Cardiac fibroblast (primary cell): ENCODE measurements around the gene ZNF311.

Experiments used
- DNase-seq, 2 donors: peaks; one replicate each; pipeline versions ENCODE4 v3.0.0 to v3.0.0-alpha.2; 2010; ENCODE audit warnings: low read depth in 2 of 2
- H3K4me3 ChIP-seq, 2 donors: replicated peaks in 1 of 2; 1 replicate in 1 of 2; 2 replicates in 1 of 2; pipeline ENCODE4 v1.5.1; 2011; ENCODE audit warnings: low read depth in 2 of 2, low read length in 2 of 2, mild to moderate bottlenecking in 2 of 2, moderate library complexity in 1 of 2
- TF ChIP-seq, protein P1 (sequence below): IDR thresholded peaks from one replicate; pipeline ENCODE4 v1.5.1; 2011; ENCODE audit warnings: low read depth, mild to moderate bottlenecking, low read length, inconsistent platforms

ZNF311 gene

DNA sequence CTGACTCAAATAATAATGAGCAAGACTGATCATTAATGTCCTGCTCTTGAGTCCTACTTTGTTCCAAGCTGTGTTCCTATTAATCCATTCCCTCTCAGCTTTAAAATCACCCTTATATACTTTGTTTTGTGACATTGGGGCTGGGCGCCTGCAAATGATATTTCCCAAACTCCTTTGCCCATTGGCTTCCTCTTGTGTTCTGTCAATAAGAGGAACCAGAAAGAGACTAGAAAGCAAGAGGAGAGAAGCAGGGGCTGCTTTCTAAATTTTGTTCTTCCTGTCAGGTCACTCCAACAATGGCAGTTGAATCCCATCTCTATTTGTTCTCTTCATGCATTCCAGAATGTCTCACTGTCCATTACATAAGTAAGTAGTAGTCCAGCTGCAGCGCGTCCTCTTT lies 59.8 kb downstream of the ZNF311 start:
- no peak for DNase-seq
- no peak overlapping the region for H3K4me3 ChIP-seq
- TF ChIP-seq, protein P1, sequence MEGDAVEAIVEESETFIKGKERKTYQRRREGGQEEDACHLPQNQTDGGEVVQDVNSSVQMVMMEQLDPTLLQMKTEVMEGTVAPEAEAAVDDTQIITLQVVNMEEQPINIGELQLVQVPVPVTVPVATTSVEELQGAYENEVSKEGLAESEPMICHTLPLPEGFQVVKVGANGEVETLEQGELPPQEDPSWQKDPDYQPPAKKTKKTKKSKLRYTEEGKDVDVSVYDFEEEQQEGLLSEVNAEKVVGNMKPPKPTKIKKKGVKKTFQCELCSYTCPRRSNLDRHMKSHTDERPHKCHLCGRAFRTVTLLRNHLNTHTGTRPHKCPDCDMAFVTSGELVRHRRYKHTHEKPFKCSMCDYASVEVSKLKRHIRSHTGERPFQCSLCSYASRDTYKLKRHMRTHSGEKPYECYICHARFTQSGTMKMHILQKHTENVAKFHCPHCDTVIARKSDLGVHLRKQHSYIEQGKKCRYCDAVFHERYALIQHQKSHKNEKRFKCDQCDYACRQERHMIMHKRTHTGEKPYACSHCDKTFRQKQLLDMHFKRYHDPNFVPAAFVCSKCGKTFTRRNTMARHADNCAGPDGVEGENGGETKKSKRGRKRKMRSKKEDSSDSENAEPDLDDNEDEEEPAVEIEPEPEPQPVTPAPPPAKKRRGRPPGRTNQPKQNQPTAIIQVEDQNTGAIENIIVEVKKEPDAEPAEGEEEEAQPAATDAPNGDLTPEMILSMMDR: no peak
